Erythroblast (primary cell): ENCODE data around the gene ITIH6.

Experiments used
- GATA1 ChIP-seq: IDR thresholded peaks from 2 replicates; pipeline ENCODE4 v1.6.1; 2011; ENCODE audit warnings: low read depth, mild to moderate bottlenecking, control low read depth, low read length, moderate library complexity
- POLR2A ChIP-seq: IDR thresholded peaks from 2 replicates; pipeline ENCODE4 v1.6.1; 2011; ENCODE audit warnings: mild to moderate bottlenecking, low read length

- no peak for TF ChIP-seq POLR2A
- TF ChIP-seq GATA1, result no peak
Measured at GRCh38 chrX:54798137-54798536, at the start of gene ITIH6.
